ENCODE results near the gene CAPZB.
"Not testable (repeated sequence)": the region's sequence is repeated elsewhere in the genome, so short reads cannot be mapped to it uniquely, and the experiment has no call there.

The CAPZB gene

DNA sequence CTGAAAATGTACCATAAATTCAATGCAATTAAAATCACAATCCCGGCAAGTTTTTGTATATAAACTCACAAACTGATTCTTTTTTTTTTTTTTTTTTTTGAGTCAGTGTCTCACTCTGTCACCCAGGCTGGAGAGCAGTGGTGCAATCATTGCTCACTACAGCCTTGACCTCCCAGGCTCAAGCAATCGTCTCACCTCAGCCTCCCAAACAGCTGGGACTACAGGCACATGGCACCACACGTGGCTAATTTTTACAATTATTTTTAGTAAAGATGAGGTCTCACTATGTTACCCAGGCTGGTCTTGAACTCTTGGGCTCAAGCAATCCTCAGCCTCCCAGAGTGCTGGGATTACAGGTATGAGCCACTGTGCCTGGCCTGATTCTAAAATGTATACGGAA is 12.1 kb upstream of the CAPZB start:
- DNase-seq (ENCODE audit: low spot score) = not testable (repeated sequence)

DNA sequence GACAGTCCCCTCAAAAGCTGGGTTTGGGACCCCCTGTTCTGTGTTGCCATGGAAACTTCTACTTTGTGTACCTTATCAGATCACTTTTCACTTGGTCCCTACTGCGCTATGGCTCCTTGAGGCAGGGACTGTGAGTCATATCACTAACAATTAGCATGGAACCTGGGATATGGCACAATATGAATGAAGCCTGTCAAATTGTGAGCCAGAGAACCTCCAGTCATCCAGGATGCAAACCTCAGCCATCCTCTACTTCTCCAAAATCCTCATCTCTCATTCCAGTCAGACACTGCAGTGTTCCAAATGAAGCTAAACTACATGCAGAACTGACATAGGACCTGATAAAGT is 11.2 kb upstream of the CAPZB start:
- DNase-seq (ENCODE audit: low spot score) = no peak

DNA sequence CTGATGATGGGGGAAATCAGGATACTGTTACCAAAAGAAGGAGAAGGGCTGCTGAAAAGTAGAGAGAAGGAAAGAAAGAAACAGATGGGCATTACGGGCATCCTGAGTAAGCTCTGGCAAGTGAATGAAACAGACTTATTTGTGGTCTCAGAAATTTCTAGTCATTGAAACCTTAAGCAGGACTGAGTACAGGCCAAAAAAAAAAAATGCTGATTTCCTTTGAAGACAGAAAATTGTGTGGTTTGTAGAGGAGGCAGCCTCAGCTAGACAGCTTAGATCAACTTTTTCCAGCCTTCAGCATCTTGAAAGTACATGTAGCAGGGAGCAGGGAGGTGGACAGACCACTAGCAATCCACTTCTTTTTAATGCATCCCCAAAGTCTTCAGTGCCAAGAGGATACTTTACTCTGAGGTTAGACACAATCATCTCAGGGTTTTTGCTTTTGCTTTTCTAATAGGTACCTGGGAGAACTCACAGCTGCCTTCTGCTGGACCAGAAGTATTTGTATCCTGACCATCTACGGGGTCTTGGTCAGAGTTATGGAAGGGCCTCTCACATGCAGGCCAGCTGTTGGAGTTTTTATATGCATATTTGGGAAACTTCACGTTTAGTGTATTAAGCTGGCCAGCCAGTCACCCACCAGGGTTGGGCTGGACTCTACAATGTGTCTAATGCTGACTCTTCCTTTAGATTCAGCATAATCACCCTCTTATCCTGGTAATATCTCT is 10.6 kb upstream of the CAPZB start:
- no peak for DNase-seq (ENCODE audit: low spot score)

DNA sequence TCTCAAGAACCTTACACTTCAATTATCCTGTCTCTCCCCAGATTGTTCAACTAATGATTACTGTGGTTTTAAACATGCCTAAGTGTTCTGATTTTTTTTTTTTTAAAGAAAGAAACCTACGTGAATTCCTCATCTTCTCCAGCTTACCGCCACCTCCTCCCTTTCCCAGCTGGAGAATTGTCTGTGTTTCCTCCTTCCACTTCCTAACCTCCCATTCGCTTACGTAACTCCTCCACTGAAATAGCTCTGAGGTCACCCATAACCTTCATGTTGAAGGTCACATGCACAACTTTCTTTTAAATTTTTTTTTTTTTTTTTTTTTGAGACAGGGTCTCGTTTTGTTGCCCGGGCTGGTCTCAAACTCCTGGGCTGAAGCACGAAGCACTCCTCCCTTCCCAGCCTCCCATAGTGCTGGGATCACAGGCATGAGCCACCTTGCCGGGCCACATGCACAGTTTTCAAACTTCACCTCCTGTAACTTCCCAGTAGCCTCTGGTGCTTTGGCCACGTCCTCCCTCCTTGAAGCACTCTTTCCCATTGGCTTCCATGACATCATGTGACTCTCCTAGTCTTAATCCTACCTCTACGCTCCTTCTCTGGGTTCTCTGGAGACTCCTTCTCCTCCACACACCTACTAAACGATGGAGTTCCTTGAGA is 9.8 kb upstream of the CAPZB start:
- no peak for DNase-seq (ENCODE audit: low spot score)

DNA sequence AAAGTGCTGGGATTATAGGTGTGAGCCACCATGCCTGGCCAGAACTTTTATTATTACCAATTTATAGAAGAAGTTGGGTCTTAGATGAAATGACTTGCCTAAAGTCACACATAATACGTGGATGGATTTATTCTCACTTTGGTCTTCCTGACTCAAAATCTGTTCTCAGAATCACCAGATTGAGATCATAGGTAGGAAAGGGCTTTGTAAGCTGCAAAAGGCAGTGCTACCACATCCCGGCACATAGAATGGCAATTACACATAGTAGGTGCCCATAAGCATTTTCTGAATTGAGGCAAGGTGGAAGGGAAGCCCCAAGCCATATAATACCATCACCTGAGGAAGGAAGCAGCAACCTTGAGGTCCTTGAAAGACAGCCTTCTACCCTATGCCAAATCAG is 8.2 kb upstream of the CAPZB start:
- DNase-seq (ENCODE audit: low spot score) = no peak

DNA sequence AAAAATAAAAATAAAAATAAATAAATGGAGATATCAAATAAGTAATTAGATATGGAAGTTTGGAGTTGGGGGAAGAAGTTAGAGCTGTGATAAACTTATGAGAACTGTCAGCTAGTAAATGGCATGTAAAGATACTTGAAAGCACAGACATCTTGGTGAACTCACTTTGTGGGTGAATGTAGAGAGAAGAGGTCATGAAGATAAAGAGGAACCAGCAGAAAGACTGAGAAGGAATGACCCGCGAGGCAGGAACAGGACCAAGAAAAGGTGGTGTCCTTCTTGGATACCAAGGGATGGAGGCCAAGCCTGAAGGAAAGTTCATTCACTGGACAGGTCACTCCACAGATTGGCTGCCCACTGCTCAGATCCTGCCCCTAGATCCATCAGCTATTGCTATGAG is 4.7 kb upstream of the CAPZB start:
- no peak for DNase-seq (ENCODE audit: low spot score)

DNA sequence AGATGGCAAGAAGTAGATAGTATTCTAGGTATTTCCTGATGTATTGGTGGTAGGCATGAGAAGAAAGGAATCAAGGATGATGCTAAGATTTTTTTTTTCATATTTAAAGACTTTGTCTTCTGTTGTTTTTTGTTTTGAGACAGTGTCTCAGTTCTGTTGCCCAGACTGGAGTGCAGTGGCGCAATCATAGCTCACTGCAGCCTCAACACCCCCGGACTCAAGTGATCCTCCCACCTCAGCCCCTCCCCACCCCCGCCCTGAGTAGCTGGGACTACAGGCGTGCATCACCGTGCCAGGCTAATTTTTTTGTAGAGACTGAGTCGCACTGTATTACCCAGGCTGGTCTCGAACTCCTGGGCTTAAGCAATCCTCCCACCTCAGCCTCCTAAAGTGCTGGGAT is 2.8 kb upstream of the CAPZB start:
- no peak for DNase-seq (ENCODE audit: low spot score)

DNA sequence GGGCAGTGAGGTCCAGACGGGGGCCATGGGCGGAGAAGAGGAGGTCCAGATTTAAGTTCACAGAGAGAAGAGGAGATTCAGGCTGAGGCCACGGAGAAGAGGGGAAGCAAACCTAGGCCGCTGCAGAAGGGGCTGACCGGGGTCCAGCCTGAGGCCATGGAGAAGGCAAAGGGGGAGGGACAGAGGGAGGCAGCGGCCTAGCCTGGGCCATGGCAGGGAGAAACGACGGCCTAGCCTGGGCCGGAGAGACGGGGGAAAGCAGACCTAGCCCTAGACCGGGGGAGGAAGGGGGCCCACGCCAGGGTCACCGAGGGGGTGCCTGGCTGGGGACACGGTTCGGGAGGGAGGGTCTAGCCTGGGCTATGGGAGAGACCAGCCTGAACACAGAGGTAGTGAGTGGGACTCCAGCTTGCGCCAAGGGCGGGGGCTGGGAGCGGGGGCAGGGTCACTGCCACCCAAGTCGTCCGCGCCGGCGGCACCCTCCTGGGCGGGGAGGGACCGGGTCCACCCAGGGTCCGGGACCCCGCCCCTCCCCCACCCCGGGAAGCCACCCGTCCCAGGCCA is 459 bp downstream of the CAPZB start:
- DNase-seq (ENCODE audit: low spot score) = peak; percentile 59

DNA sequence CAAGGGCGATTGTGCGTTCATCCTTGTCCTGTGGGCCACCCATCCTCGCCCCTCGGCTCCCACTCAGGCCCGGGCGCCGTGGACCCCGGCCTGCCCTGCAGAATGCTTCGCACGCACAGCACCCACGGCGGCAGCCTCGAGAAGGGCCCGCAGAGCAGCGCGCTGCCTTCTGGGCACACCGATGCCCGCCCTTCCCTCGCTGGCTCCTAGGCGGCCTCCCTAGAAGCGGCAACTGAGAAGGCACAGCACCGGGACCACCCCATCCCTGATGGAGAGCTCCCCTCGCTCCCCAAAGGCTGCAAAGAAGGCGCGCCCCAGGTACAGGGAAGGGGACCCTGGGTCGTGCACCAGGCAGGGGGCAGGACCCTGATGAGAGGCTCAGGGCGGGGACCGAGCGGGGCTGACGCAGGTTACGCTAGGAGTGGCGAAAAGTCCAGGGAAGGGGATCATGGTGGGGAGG is 971 bp downstream of the CAPZB start:
- no peak for DNase-seq (ENCODE audit: low spot score)

DNA sequence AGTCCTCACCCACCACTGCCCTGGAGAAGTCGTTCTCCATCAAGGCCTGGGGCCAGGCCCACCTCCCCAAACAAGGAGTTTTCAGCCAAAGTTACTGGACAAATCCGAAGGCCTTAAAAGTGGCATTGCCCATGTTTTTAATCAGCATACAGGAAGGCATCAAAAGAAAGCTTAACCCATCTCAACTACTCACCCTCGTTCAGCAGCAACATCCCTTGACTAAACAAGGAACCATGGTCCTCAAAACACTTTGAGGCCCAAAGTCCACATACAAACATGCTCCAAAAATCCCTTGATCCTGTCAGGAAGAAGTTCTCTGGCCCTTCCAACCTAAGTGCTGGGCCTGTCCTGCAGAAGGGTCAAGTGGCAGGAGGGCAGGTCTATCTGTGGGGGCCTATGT is 1.6 kb downstream of the CAPZB start:
- DNase-seq (ENCODE audit: low spot score) = no peak

DNA sequence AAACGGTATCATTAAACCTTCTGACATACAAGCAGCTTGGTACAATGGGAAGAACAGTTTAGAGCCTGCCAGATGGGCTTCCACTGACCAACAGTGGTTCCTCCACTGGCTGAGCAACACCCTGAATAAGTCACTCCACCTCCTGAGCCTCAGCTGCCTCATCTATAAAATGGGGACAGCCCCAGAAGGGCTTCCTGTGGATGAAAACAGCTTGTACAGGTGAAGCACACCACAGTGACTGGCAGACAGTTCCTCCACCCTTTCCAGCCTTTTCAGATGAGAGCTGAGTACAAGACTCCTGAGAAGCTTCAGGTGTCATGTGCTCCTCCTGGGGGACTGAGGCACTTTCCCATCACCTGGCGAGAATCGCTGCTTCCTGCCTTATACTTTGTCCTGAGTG is 2.1 kb downstream of the CAPZB start:
- no peak for DNase-seq (ENCODE audit: low spot score)

DNA sequence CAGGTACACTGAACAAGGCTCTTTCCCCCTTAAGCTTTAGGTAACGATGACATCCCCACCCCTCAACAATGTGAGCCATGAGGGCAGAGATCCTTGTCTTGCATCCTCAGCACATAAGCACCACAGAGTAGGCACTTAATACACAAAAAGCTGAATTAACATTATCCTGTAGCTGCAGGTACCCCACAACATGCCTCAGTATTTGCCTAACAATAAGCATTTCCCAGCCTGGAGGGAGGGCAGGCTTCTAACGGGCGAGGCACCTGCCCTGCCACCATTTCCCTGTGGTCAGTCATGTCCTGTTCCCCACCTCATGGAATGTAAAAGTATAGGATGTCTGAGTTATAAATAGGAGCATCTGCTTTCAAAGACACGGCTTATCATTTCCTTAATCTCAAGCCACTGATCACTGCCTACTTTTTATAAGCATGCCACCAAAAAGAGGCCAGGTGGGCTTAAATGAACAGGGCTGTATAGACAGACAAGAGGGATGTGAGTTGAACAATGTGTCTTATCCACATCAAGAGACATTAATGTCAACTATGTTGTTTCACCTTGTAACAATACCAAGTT is 3.4 kb downstream of the CAPZB start:
- no peak for DNase-seq (ENCODE audit: low spot score)

DNA sequence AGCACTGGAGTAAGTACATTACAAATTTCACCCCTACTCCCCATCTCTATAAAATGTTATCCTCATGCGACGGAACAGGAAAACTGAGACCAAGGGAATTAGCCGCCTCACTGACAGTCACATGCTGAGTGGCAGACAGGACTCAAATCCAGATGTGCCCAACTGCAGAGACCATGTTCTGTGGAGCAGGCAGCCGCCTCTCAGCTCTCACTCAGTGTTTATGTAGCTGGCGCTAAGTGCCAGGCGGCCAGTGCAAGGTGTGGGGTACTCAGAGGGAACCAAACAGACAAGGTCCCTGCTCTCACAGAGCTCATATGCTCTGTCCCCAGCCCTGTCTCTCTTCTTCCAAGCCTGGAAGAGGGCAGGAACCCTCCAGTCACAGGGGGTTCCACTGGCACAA is 5.1 kb downstream of the CAPZB start:
- no peak for DNase-seq (ENCODE audit: low spot score)

DNA sequence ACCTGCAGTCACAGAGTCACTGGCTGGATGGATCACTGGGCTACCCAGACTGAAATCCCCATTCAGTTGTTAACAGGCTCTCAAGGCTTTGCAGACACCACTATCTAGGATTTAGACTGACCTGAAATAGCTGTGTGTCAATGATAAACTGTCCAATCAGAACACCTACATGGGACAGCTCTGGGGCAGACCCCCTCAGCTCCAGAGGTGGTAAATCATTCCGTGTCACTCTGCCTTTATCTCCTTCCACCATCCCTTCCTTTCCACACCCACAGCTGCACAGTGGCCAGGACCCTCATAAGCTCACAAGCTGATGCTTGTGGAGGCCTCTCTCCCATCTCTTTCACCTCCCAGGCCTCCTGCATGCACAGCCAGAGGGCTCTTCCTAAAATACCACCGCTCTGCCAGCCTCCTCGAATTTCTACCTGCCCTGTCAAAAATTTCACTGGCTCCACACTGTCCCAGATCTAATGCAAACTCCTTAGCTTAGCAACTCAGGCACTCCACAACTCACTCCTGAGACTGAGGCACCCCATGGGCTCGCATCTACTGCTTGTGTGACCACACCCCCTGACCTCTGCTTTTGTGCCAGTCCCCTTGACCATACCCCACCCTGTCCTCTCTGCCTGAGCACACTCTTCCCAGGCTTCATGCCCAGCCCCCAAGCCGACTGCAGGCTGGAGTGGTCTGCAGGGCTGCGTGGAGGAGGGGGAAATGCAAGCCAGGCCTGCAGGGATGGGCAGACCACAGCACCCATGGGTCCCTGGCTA is 5.8 kb downstream of the CAPZB start:
- DNase-seq (ENCODE audit: low spot score) = no peak

DNA sequence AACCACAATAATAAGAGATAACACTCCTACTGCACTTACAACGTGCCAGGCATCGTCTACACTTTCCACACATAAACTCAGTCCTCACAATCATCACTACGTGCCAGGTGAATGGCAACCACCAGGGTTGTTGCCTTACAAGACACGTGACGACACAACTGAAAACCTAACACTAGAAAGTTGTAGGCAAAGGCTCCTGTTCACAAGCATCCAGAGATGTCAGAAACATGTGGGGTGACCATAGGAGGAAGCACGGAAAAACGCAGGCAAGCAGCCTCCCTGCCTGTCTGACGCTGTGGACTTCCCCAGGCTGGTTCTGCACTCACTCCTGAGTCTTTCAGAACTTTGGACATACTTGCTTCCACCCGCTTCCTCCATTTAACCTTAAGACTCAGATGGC is 7.0 kb downstream of the CAPZB start:
- no peak for DNase-seq (ENCODE audit: low spot score)

DNA sequence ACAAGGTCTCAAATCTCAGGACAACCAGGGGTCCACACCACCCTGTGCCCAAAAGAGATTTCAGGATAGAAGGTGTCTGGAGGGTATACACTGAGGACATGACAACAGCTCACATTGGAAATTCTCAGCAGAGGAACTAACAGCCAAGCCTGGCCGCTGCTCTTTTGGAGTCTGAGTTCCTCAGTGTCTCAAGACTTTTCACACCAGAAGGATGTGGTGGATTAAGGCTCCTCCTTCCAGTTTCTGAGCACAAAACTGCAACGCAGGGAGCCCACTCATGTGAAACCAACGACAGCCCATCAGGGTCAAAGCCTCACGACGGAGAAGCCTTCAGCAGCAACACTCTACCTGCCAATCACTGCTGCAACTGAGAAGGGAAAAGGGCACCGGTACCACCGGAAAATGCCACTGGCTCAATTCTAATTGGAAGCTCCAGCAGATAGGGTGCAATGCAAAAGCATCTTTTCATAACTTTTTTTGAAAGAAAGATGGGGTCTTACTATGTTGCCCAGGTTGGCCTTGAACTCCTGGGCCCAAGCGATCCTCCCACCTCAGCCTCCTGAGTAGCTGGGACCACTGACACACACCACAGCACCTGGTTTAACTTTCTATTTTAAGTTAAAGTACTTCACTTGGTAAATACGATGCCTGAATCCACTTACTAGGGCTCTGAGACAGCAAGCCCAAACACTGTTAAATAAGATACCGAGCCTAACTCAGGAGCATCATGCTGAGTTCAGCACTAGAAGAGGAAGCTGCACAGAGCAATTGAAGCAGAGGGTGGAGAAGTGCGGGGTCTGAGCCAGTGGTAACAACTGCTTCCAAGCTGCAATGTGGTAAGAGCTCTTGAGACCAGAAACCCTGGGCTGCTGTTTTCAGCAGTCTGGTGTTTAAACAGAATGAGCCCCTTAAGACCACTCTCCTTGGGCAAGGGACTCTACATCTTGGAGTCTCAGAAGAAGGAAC is 7.8 kb downstream of the CAPZB start:
- DNase-seq (ENCODE audit: low spot score) = no peak

DNA sequence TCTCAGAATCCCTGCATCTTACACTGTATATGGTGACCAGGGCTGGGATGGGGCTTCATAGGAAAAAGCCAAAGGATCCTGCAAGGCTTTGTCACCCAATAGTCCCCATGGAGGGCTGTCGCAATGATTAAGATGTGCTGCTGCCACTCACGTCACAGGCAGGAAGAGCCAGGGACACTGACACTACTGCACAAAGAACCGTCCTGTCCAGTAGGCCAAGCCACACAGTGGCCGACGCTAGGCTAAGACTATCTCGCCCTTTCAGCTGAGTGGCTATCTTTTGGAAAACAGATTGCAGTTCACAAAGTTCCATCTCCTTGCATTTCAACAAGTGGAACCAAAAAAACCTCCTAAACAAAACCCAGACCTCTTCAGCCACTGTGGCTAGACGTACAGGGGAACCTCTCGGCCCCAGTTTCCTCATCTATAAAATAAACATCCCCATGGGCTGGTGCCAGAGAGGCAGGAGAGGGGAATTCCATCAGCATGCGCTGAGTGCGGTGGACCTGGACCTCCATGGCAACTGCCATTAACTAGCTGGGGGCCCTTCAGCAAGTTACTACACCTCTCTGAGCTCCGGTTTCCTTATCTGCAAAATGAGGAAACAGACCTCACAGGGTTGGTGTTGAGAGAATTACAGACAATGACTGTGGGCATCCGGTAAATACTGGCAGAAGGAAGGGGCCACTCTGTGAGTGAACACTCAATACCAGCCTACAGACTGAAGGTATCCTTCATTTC is 8.7 kb downstream of the CAPZB start:
- DNase-seq (ENCODE audit: low spot score) = no peak

DNA sequence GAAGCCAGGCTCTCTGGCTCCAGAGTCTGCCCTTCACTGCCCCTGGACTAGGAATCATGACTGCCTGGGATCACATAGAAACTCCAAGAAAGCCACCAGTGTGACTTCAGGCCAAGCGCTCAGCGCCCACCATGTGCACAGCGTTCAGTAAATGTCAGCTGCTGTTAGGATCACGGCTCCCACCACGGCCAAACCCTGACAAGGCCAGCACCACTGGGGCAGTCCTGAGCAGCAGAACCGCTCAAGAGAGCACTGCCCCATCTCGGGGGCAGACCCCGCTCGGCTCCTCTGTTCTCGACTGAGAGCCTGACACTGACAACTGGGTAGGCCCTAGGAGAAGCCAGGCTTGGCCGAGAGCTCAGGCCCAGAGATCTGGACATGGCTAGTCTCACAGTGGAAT is 10.0 kb downstream of the CAPZB start:
- DNase-seq (ENCODE audit: low spot score) = no peak

DNA sequence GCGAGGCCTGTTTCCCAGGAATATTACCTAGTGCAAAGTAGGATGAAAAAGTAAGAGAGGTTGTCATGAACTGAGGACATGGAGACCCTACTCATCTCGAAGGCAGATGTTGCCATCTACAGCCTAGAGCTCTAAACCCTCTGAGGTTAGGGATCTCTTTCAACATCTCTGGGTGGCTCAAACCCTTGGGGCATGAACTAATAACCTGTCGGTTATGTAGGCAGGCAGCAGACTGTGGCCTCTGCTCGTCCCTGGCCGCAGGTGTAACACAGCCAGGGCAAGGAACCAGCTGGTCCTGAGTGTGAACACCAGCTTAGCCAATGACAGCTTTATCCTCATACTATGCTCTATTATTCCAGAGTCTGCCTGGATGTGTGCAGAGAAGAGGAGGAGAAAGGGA is 13.2 kb downstream of the CAPZB start:
- DNase-seq (ENCODE audit: low spot score) = no peak

DNA sequence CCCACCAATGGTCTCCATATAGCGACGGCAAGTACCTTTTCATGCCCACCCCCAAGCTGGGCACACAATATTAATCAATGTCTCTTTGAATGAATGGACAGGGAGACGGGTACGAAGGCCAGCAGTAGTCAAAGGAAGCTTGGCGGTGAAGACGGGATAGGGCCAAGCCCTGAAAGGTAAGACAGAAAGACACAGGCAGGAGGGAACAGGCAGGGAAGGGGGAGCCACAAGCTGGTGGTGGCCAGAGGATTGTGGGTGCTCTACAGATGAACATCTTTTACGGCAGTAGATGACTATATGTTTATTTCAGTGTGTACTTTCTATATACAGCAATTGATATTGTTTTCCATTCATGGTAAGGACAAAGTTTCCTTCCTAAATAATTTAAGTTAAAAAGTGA is 16.3 kb downstream of the CAPZB start:
- DNase-seq (ENCODE audit: low spot score) = no peak
